Activated CD8-positive, alpha-beta memory T cell treated with anti-CD3 and anti-CD28 coated beads, Interleukin-2, amount 50 U/mL, for 4 hours (primary cell): Measurements from ENCODE around the gene SRMS.

ENCODE experiments used
- DNase-seq: peaks from one replicate; pipeline ENCODE4 v3.0.0-alpha.2; 2020

The SRMS gene

GRCh38 chr20:63498960-63499337, 48.6 kb downstream of the SRMS start, which contains the start of gene EEF1A2:
TSS of gene EEF1A2 (minus strand) at chr20:63499083. CDS start at chr20:63497763, 1,320 bp downstream.
- DNase-seq = peak; percentile 50

DNA sequence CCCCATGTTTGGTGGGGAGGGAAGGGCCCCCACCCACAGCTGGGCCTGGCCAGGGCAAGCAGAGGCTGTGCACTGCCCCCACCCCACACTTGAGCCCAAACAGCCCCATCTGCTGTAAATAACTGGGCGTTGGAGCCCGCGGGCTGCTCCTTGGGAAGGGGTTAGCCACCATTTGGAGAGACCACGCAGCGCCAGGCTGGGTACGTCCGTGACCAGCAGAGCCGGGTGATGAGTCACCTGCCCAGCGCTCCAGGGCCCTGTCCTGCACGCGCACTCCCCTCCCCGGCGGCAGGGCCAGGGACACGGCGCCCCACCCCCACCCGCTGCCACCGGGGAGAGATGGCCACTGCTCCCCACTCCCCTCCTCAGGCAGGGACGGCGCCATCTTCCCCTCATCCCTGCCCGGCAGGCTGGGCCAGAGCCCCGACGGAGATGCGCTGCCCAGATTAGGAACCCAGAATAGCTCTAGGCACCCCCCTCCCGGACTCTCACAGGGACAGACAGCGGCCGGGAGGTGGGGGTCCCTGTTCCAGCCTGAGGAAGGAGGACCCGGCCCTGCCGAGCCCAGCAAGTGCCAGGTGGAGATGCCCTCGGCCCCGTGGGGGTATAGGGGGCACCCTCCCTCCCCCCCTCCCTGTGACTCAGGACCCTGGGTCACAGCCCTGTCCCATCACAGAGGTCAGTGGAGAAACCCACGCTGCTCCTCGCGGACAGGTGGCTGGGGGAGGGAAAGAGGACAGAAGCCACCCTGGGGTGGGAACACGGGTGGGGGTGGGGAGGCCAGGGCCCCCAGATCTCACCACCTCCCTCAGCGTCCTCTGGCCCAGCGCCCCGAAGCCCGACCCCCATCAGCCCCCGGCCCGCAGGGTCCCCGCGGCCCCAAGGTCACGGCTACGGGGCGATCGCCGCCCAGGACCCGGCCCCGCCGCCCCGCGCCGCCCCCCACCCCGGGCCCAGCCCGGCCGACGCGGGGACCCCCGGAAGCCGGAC, 49.3 kb downstream of the SRMS start:
- no peak for DNase-seq

DNA sequence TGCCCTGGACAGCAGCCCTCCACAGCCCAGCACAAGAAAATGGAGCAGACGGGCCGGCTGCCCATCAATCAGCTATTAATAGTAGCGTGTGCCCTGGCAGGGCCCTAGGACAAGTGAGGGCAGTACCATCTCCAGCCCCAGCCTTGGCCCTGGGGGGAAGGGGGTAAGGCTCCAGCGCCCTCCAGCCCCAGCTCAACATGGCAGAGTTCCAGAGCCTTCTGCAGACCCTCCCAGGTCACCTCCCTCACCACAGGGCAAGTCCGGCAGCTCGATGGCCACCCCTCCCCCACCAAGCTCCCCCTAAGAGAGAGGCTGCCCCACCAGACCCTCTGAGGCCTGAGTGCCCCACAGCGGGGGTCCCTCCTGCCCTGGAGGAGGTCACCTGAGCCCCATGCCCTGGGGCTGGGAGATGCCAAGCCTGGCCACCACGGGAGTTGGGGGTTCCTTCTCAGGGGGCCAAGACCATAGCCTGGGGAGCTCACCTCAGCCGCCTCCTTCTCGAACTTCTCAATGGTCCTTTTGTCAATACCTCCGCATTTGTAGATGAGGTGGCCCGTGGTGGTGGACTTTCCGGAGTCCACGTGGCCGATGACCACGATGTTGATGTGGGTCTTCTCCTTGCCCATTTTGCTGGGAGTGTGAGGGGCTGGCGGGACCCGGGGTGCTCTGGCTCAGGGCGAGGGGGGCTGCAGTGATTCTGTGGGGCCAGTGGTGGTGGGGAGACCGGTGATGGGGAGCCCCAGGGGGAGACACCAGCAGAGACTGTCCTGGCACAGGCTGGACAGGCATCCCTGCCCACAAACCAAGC, 50.2 kb downstream of the SRMS start:
- no peak for DNase-seq

GRCh38 chr20:63496596-63497120, 50.9 kb downstream of the SRMS start:
- DNase-seq = no peak

DNA sequence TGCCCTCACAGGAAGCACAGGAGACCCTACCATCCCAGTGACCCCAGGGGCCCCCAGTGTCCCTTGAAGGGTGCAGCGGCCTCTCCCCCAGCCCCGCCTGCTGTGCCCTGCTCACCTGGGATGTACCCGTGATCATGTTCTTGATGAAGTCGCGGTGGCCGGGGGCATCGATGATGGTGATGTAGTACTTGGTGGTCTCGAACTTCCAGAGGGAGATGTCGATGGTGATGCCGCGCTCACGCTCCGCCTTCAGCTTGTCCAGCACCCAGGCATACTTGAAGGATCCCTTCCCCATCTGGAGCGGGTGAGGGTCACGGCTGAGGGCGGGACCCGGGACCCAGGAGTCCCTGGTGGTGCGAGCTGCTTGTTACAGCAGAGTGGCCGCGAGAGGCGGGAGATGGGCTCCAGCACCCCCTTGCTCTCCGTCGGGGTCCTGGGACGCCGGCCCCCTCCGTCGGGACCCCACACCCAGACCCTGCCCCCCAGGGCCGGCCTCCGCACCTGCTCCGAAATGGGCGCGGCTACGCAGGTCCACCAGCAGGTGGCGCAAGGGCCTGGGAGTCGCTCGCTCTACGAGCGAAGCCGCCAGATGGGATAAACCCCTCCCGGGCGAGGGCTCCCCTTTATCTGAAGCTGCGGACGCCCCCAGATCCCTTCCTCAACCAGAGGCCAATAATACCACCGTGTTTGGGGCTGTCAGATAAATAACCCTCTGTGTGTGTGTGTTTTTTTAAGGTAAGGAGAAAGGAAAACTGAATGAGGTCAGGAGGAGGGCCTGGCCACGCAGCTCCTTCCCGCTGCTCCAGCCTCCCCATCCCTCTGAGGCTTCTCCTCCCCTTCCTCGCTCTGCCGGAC, 51.6 kb downstream of the SRMS start:
- peak; percentile 82 for DNase-seq

DNA sequence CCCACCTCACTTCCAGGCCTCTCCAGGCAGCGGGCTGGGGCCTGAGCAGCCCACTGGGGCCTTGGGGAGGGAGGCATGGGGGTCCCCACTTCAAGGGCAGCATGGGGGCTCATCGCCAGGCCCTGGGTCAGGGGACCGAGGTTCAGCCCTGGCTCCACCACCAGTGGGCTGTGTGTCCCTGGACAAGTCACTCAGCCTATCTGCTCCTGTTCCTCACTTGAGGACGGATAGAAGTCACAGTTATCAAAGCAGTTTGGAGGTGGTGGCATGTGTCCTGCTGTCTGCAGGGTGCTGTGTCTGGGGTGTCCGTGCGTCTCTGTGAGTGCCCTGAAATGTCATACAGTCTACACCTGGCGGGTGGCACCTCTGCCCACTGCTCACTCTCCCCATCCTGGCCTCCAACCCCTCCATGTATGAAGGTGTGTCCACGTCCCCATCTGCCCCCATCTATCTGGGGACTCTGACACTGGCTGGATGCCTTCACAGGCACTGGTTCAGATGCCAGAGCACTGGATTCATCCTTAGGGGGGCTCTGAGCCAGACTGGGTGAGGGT, 52.3 kb downstream of the SRMS start:
- no peak for DNase-seq

GRCh38 chr20:63494420-63495166, 53.0 kb downstream of the SRMS start:
- DNase-seq = no peak

DNA sequence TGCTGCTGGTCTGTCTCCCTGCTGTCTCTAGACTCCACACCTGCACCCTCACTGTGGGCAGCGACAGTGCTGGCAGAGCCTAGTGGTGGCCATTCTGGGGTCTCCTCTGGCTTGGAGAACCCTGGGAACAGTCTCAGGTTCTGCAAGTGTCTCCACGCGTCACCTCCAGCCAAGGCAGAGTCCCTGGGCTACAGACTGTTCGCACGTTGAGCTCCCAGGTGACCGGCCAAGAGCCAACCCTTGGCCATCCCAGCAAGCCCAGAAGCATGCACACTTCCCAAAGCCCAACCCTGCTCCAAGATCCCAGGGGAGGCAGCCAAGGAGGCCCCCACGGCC, 53.5 kb downstream of the SRMS start:
- no peak for DNase-seq

DNA sequence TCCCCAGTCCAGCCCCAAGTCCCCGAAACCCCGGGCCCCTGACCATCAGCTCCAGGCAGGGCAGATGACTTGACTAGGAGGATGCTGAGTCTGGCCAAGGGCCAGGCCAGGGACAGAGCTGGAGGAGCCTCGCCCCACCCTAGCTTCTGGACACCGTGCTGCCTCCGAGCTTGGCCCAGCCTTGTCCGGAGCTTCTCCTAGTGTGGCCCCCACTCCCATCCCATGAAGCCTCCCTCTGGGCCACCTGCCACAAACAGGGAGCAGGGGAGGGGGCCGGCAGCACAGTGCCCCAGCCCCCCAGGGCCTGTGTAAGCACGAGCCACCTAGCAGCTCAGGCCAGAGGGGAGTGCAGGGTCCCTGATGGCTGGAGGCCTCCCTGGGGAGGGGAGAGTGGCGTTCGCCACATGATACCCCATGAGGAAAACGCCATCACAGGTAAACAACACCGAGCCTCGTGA, 54.0 kb downstream of the SRMS start:
- no peak for DNase-seq

DNA sequence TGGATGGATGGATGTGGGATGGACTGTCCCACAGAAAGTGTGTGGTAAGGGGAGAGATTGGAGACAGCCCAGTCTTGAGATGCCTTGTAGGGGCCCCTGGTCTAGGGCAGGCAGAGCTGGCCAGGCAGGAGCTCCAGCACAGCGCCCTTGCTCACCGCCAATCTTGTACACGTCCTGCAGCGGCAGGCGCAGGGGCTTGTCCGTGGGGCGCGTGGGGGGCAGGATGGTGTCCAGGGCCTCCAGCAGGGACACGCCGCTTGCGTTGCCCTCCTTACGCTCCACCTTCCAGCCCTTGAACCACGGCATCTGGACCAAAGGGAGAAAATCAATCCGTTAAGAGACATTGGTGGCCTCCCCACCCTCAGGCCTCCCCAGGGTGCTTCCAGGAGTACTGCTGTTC, 54.6 kb downstream of the SRMS start:
- no peak for DNase-seq

- no peak for DNase-seq
These were observed 55.0 kb downstream of the SRMS start for GRCh38 chr20:63492518-63492917.

DNA sequence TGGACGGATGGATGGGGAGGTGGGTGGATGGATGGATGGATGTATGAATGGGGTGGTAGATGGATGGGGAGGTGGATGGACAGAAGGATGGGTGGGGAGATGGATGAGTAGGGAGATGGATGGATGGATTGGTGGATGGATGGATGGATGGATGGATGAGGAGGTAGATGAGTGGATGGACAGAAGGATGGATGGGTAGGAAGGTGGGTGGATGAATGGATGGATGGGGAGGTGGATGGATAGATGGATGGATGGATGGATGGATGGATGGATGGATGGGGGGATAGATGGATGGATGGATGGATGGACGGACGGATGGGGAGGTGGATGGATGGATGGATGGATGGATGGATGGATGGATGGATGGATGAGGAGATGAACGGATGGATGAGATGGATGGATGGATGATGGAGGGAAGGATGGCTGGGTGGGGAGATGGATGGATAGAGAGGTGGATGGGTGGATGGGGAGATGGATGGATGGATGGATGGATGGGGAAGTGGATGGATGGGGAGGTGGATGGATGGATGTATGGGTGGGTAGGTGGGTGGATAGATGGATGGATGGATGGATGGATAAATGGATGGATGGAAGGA, 55.8 kb downstream of the SRMS start:
- DNase-seq = no peak

GRCh38 chr20:63491078-63491477, 56.5 kb downstream of the SRMS start:
- DNase-seq = no peak
